Measurements from ENCODE around the gene HPCAL1.

- TF ChIP-seq, protein P1, sequence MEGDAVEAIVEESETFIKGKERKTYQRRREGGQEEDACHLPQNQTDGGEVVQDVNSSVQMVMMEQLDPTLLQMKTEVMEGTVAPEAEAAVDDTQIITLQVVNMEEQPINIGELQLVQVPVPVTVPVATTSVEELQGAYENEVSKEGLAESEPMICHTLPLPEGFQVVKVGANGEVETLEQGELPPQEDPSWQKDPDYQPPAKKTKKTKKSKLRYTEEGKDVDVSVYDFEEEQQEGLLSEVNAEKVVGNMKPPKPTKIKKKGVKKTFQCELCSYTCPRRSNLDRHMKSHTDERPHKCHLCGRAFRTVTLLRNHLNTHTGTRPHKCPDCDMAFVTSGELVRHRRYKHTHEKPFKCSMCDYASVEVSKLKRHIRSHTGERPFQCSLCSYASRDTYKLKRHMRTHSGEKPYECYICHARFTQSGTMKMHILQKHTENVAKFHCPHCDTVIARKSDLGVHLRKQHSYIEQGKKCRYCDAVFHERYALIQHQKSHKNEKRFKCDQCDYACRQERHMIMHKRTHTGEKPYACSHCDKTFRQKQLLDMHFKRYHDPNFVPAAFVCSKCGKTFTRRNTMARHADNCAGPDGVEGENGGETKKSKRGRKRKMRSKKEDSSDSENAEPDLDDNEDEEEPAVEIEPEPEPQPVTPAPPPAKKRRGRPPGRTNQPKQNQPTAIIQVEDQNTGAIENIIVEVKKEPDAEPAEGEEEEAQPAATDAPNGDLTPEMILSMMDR (IDR thresholded peaks at IDR 0.05) = no peak
- no peak for TF ChIP-seq ZFX (IDR thresholded peaks at IDR 0.05; ENCODE audit: borderline replicate concordance)
Measured at GRCh38 chr2:10289891-10290290, 12.8 kb upstream of the HPCAL1 start.

Data from 22Rv1 (cell line).